Activated naive CD8-positive, alpha-beta T cell treated with anti-CD3 and anti-CD28 coated beads for 36 hours (primary cell): Measurements from ENCODE around the gene SLC38A9. TPM values are rescaled to one million over a fixed set of nuclear protein-coding genes. Genes with fewer than 3 reads are reported as not detected.
"Not testable (repeated sequence)": the region's sequence is repeated elsewhere in the genome, so short reads cannot be mapped to it uniquely, and the experiment has no call there.

Experiments used
- DNase-seq: peaks from one replicate; pipeline ENCODE4 v3.0.0; 2021
- H3K27ac Mint-ChIP-seq: one replicate; pipeline ENCODE4 v1.8.0; 2022; ENCODE audit warnings: mild to moderate bottlenecking, moderate library complexity, mixed read lengths
- H3K27me3 Mint-ChIP-seq: one replicate; pipeline ENCODE4 v1.8.0; 2022; ENCODE audit warnings: mild to moderate bottlenecking, mixed read lengths
- H3K36me3 Mint-ChIP-seq: one replicate; pipeline ENCODE4 v1.8.0; 2021; ENCODE audit warnings: mild to moderate bottlenecking, mixed read lengths
- H3K4me1 Mint-ChIP-seq: one replicate; pipeline ENCODE4 v1.8.0; 2021; ENCODE audit warnings: mixed read lengths
- H3K4me3 Mint-ChIP-seq: one replicate; pipeline ENCODE4 v1.8.0; 2022; ENCODE audit warnings: mild to moderate bottlenecking, moderate library complexity, mixed read lengths
- H3K9me3 Mint-ChIP-seq: one replicate; pipeline ENCODE4 v1.8.0; 2022; ENCODE audit warnings: mixed read lengths
- total RNA-seq, 2 experiments: library from RNA; stranded (reverse); gene quantifications; one replicate each; pipeline ENCODE4 v1.2.3, GENCODE V29; 2021

SLC38A9 gene
- total RNA-seq, 2 experiments from 2014 or later, result 14.4 to 15.6 TPM

DNA sequence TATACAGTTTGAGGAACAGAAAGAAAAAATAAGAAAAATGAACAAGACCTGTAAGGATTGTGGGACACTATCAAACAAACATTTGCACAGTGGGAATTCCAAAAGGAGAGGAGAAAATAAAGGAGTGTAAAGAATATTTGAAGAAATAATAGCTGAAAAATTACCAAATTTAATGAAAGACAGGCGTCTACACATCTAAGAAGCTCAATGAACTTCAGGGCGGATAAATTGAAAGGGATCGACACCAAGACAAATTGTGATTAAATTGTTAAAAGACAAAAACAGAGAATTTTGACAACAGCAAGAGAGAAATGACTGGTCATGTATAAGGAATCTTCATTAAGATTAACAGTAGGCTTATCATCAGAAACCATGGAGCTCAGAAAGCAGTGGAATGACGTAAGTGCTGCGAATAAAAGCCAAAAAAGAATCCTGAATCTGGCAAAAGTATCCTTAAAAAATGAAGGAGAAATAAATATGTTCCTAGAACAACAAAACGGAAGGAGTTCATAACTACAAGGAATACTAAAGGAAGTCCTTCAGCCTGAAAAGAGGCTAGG is 3.5 kb upstream of the SLC38A9 start:
- Mint-ChIP-seq H3K36me3 (no peaks in the 10 kb centered on the region), H3K27me3 (no peaks in the 10 kb centered on the region), H3K4me3 (no peak overlapping the region), H3K9me3 (peaks cover 8% of the 10 kb centered on the region), H3K27ac (no peak overlapping the region), H3K4me1 (peaks cover 7% of the 10 kb centered on the region)
- no peak for DNase-seq

DNA sequence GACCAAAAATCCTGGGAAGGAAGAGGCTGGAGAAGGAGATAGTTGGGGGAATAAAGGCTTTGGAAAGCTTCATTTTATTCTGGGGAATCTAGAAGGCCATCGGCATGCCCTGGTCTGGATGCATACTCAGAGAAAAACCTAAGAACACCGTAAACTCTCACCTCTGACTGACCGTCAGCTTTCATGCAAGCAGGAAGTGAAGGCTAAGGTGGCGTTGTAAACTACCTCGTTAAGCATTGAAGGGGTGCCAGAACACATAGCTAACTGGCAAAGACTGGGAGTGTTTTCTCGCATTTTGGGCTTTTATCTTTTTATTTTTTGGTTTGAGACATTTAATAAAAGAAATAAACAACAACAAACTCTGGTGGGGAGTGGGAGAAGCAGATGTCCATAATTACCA is 2.6 kb upstream of the SLC38A9 start:
- no peaks in the 10 kb centered on the region for H3K36me3 Mint-ChIP-seq
- no peak overlapping the region for H3K27ac Mint-ChIP-seq
- peaks cover 8% of the 10 kb centered on the region for H3K9me3 Mint-ChIP-seq
- no peaks in the 10 kb centered on the region for H3K27me3 Mint-ChIP-seq
- H3K4me1 Mint-ChIP-seq, result peaks cover 7% of the 10 kb centered on the region
- DNase-seq, result no peak
- H3K4me3 Mint-ChIP-seq, result no peak overlapping the region

GRCh38 chr5:55714339-55714738 is 2.2 kb upstream of the SLC38A9 start:
- peaks cover 7% of the 10 kb centered on the region for H3K4me1 Mint-ChIP-seq
- H3K36me3 Mint-ChIP-seq, result no peaks in the 10 kb centered on the region
- no peaks in the 10 kb centered on the region for H3K27me3 Mint-ChIP-seq
- peaks cover 8% of the 10 kb centered on the region for H3K9me3 Mint-ChIP-seq
- no peak overlapping the region for H3K4me3 Mint-ChIP-seq
- no peak overlapping the region for H3K27ac Mint-ChIP-seq
- no peak for DNase-seq

- Mint-ChIP-seq H3K27ac (no peak overlapping the region), H3K9me3 (peaks cover 7% of the 10 kb centered on the region), H3K27me3 (no peaks in the 10 kb centered on the region), H3K4me3 (no peak overlapping the region), H3K36me3 (no peaks in the 10 kb centered on the region), H3K4me1 (peaks cover 10% of the 10 kb centered on the region)
- no peak for DNase-seq
These were observed 1.7 kb upstream of the SLC38A9 start for GRCh38 chr5:55713871-55714270.

- peaks cover 14% of the 10 kb centered on the region for H3K4me1 Mint-ChIP-seq
- peaks cover 3% of the 10 kb centered on the region for H3K9me3 Mint-ChIP-seq
These were observed 559 bp downstream of the SLC38A9 start for GRCh38 chr5:55711507-55712022.

DNA sequence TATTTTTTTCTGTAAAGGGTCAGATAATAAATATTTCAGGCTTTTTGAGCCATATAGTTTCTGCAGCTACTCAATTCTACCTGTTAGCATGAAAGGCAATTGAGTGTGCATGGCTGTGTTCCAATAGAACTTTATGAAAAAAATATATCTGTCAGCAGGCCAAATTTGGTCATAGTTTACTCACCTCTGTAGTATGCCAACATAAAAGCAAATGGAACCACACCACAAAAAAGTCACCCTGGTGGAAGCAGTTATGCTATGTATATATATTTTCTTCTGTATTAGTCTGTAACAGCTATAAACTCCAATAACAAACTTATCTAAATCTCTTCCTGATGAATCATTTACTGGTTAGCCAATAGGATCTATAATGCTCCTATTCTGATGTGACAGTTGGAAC is 3.4 kb downstream of the SLC38A9 start:
- no peak for DNase-seq
- Mint-ChIP-seq H3K36me3 (peaks cover 2% of the 10 kb centered on the region), H3K9me3 (no peaks in the 10 kb centered on the region), H3K27me3 (no peaks in the 10 kb centered on the region), H3K4me1 (peaks cover 17% of the 10 kb centered on the region), H3K27ac (no peak overlapping the region), H3K4me3 (no peak overlapping the region)

More at GRCh38 chr5:55711507-55712022, 559 bp downstream of the SLC38A9 start:
- peak overlapping the region; percentile 99 for H3K4me3 Mint-ChIP-seq
- no peak for DNase-seq
- no peaks in the 10 kb centered on the region for H3K27me3 Mint-ChIP-seq
- H3K27ac Mint-ChIP-seq, result peak overlapping the region; percentile 91
- H3K36me3 Mint-ChIP-seq, result peaks cover 2% of the 10 kb centered on the region

DNA sequence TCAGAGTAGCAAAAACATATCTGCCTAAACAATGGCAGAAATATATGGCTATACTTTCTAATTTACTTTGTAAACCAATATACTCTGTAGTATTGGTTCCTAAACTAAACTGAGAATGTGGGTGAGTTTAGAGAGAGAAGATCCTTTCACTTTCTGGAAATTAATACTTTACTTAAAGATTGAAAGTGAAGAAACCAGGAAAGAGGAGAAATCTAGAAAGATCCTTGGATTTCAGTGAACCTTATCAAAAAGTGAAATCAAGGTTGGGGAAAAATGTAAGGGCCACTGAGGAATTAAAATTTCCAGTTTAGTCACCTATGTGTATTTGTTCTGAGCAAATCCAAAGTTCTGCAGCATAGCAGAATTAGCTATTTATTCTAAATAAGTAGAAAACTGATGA is 5.9 kb downstream of the SLC38A9 start:
- no peaks in the 10 kb centered on the region for H3K27me3 Mint-ChIP-seq
- H3K4me3 Mint-ChIP-seq, result no peak overlapping the region
- peaks cover 5% of the 10 kb centered on the region for H3K36me3 Mint-ChIP-seq
- no peak for DNase-seq
- peaks cover 14% of the 10 kb centered on the region for H3K4me1 Mint-ChIP-seq
- H3K27ac Mint-ChIP-seq, result no peak overlapping the region
- H3K9me3 Mint-ChIP-seq, result no peaks in the 10 kb centered on the region

DNA sequence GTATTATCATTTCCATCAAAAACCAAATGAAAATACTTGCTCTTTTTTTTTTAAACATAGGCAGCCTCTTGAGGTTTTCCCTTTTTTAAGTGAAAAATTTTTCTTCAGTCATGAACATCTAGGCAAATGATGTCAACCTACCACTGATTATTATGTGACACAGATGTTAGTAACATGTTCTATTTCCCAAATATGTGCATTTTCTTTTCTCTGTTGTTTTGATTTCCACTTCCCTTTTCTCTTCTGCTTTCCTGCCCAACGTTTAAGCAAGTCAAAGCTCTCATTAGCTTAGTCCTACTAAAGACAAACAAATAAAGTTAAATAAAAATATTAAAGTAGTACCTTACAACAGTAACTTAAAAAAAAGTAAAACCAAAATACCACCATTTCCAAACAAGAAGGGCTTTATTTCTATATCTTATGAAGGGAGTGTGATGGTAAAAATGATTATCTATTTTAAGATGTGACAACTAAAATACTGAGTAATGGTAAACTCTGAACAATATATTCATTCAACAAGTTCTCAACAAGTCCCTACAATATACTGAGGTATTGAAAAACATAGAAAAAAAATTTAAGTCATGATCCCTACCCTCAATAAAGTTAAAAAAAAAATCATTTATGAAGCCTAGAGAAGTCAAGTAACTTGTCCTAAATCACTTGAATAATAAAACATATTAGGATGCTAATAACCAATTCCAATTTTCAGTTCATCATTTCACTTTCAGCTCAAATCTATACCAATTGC is 9.4 kb downstream of the SLC38A9 start:
- H3K27me3 Mint-ChIP-seq, result no peaks in the 10 kb centered on the region
- DNase-seq, result no peak
- no peaks in the 10 kb centered on the region for H3K9me3 Mint-ChIP-seq
- H3K4me3 Mint-ChIP-seq, result no peak overlapping the region
- H3K4me1 Mint-ChIP-seq, result peaks cover 12% of the 10 kb centered on the region
- no peak overlapping the region for H3K27ac Mint-ChIP-seq
- peaks cover 4% of the 10 kb centered on the region for H3K36me3 Mint-ChIP-seq

DNA sequence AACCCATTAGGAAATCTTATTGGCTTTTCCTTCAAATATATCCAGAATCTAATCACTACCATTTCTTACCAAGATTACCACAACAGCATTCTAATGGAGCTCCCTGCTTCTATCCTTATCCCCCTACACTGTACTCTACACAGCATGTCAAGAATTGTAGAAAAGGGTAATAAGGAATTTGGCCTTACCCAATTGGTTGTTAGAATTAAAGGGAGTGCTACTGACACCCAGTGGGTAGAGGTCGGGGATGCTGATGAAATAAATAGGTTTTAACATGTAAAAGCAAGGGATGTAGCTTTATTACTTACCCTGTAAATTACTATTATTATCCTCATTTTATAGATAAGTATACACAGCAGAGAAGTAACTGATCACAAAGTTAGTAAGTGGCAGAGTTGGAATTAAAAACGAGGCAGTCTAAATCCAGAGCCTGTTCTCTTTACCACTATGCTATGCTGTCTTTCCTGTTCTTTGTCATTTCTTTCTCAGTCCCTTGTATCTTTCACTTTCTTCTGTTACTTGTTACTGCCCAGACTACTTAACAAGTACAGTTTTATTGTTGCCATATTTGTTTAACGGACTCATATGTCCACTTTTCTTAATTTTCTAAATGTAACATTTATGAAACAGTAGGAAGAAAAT is 10.5 kb downstream of the SLC38A9 start:
- no peaks in the 10 kb centered on the region for H3K9me3 Mint-ChIP-seq
- H3K4me3 Mint-ChIP-seq, result no peak overlapping the region
- H3K4me1 Mint-ChIP-seq, result peaks cover 8% of the 10 kb centered on the region
- H3K27ac Mint-ChIP-seq, result no peak overlapping the region
- no peaks in the 10 kb centered on the region for H3K27me3 Mint-ChIP-seq
- DNase-seq, result no peak
- H3K36me3 Mint-ChIP-seq, result peaks cover 11% of the 10 kb centered on the region

GRCh38 chr5:55700745-55701144 is 11.4 kb downstream of the SLC38A9 start:
- Mint-ChIP-seq H3K36me3 (peaks cover 11% of the 10 kb centered on the region), H3K4me1 (peaks cover 5% of the 10 kb centered on the region), H3K27ac (no peak overlapping the region), H3K4me3 (no peak overlapping the region), H3K27me3 (no peaks in the 10 kb centered on the region), H3K9me3 (no peaks in the 10 kb centered on the region)
- DNase-seq, result no peak

DNA sequence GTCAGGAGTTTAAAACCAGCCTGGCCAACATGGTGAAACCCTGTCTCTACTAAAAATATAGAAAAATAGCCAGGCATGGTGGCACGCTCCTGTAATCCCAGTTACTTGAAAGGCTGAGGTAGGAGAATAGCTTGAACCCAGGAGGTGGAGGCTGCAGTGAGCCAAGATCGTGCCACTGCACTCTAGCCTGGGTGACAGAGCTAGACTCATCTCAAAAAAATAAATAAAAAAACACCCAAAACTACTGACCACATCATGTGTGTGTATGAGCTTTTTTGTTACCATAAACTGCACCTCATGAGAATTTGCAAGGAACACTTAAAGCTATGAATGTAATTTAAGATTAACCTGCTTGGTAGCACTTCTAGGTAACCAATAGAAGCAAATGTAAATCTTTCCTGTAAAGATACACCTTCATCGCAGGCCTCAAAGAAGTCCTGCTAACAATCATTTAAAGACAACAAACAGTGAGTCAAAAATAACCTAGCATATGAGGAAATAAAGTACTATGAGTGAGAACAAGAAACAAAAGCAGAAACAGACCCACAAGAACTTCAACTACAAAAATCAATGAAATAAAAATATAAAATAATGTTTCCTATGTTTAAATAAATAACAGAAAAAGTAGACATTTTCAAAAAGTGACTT is 13.0 kb downstream of the SLC38A9 start:
- peaks cover 5% of the 10 kb centered on the region for H3K4me1 Mint-ChIP-seq
- H3K4me3 Mint-ChIP-seq, result no peak overlapping the region
- no peaks in the 10 kb centered on the region for H3K27me3 Mint-ChIP-seq
- peaks cover 11% of the 10 kb centered on the region for H3K36me3 Mint-ChIP-seq
- H3K9me3 Mint-ChIP-seq, result no peaks in the 10 kb centered on the region
- no peak overlapping the region for H3K27ac Mint-ChIP-seq
- no peak for DNase-seq

- H3K4me1 Mint-ChIP-seq, H3K4me3 Mint-ChIP-seq, H3K27me3 Mint-ChIP-seq, H3K27ac Mint-ChIP-seq, DNase-seq, H3K9me3 Mint-ChIP-seq, H3K36me3 Mint-ChIP-seq: not testable (repeated sequence)
These were observed 15.4 kb downstream of the SLC38A9 start for GRCh38 chr5:55696704-55697103.

DNA sequence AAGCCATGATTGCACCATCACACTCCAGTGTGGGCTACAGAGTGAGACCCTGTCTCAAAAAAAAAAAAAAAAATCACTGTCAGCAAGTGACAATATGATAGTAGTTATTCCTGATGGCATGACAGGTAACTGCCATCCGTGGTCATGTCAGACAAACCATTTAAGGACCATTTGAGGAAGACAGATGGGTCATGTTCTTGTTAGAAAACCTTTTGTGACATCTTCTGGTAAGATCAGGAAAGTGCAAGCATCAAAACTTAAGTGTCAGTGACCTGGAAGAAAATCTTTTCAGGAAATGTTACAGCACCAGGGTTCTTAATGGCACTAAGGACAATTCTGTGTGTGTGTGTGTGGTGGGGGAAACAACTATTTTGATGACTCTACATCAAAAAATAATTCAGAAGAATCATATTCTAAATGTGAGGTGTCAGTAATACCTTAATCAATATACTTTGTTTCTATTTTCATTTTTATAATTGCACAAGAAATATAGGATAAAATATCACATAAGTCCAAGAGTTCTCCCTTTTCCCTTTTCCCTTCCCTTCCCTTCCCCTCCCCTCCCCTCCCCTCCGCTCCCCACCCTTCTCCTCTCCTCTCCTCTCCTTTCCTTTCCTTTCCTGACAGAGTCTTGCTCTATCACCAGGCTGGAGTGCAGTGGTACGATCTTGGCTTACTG is 17.8 kb downstream of the SLC38A9 start:
- Mint-ChIP-seq H3K9me3 (no peaks in the 10 kb centered on the region), H3K27me3 (no peaks in the 10 kb centered on the region), H3K36me3 (peaks cover 7% of the 10 kb centered on the region), H3K4me3 (no peak overlapping the region), H3K4me1 (peaks cover 3% of the 10 kb centered on the region), H3K27ac (no peak overlapping the region)
- DNase-seq, result no peak

GRCh38 chr5:55692509-55692908 is 19.6 kb downstream of the SLC38A9 start:
- no peak overlapping the region for H3K4me3 Mint-ChIP-seq
- H3K27ac Mint-ChIP-seq, result no peak overlapping the region
- DNase-seq, result no peak
- peaks cover 7% of the 10 kb centered on the region for H3K36me3 Mint-ChIP-seq
- H3K27me3 Mint-ChIP-seq, result no peaks in the 10 kb centered on the region
- H3K4me1 Mint-ChIP-seq, result peaks cover 3% of the 10 kb centered on the region
- H3K9me3 Mint-ChIP-seq, result no peaks in the 10 kb centered on the region

GRCh38 chr5:55692106-55692417 is 20.1 kb downstream of the SLC38A9 start:
- no peak overlapping the region for H3K4me3 Mint-ChIP-seq

More at GRCh38 chr5:55692106-55692417, 20.1 kb downstream of the SLC38A9 start:
- H3K4me1 Mint-ChIP-seq, result peaks cover 3% of the 10 kb centered on the region
- H3K27ac Mint-ChIP-seq, result no peak overlapping the region
- H3K36me3 Mint-ChIP-seq, result peaks cover 4% of the 10 kb centered on the region
- no peak for DNase-seq
- H3K27me3 Mint-ChIP-seq, result no peaks in the 10 kb centered on the region
- H3K9me3 Mint-ChIP-seq, result no peaks in the 10 kb centered on the region
